Astrocyte of the hippocampus (primary cell): Measurements from ENCODE around the gene CALHM2.
"Not testable (repeated sequence)": the region's sequence is repeated elsewhere in the genome, so short reads cannot be mapped to it uniquely, and the experiment has no call there.

ENCODE experiments used
- DNase-seq: peaks from one replicate; pipeline ENCODE4 v3.0.0; 2011; ENCODE audit warnings: low read depth, low spot score

CALHM2 gene

DNA sequence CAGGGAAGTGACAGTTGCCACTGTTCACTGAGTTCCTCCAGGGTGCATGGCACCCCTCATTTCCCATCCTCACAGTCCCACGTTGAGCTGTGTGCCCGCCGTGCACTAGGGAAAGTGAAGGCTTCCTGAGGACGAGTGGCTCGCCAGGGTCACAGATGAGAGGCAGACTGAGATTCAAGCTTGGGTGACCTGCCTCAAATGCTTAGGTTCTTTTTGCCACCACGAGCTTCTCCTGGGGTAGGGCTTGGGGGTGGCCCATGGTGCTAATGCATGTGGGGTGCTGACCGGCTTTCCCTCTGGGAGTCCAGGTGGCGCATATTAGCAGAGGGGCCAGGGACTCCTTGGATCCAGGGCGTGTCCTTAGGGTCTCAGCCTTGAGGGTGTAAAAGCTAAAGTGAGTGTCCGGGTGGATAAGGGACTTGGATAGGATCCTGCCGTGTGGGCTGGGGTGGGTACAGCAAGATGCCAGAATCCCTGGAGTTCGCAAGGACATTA, 1.9 kb downstream of the CALHM2 start:
- no peak for DNase-seq

DNA sequence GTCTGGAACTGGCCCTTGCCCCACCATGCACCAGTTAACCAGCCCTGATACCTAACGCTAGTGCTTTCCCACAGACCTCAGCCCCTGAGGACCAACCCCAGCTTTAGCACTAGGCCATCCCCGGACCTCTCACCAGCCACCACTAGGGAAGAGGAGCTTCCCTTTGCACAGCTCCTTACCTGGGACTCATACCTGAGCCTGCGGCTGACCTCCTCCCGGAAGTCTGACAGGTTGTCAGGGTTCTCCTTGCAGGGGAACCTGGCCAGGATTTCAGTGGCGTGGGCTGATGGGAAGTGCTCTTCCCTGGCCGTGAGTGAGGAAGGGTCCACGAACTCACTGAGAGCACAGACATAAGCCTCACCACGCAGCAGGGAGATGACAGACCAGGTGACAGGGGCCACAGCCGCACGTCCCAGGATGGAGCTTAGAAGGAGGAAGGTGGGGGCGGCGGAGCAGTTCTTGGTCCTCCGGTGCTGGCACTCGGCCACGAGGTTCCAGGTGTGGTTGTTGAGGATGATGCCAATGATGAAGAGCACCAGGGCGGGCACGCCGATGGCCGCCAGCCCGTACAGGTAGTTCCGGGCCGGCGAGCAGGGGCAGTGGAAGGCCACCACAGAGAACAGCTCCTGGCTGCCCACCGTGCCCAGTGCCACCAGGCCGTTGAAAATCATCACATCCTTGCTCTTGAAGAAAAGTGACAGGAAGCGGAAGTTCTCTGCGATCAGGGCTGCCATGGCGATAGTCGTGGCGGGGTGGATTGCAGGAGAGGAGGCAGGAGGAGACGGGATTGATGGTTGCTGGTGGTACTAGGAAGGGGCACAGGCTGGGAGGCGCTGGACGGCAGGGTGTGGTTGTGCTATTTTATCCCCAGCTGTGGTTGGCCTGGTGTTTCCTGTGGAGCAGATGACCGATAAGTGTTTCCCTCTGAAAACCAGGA, 2.7 kb downstream of the CALHM2 start:
- no peak for DNase-seq

DNA sequence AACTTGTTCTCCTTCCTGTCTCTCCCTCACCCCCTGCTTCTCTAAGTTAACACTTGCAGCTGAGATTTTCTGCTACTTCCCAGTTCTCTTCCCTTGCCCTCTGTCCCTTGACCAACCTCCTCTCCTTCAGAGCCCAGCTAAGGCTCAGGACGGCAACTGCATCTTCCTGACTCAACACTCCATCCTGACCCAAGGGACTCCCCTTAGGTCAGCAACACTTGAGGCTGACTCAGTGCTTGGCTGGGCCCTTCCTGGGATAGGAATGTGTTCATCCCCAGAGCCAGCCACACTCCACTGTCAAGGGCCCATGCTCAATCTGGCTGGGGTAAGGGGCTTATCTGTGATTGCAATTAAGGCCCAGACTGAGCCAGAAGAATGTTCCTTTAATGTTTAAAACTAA, 3.4 kb downstream of the CALHM2 start:
- DNase-seq = peak; percentile 52

DNA sequence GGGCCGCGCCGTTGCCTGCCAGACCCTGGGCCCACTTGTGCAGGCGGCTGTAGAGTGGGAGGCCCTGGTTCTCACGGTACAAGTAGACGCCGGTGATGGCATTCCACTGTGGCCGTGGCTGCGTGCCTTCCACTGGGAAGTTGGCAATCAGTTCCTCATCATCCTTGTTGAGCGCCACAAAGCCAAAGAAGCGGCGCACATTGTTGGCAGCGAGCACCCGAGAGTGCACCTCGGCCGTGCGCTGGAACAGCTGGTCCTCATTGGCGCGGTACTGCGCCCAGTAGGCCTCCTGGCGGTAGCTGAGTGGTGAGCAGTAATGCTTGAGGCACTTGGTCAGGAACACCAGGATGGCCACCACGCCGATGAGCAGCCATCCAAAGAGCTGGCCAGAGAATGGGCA, 5.0 kb downstream of the CALHM2 start:
- DNase-seq = no peak

DNA sequence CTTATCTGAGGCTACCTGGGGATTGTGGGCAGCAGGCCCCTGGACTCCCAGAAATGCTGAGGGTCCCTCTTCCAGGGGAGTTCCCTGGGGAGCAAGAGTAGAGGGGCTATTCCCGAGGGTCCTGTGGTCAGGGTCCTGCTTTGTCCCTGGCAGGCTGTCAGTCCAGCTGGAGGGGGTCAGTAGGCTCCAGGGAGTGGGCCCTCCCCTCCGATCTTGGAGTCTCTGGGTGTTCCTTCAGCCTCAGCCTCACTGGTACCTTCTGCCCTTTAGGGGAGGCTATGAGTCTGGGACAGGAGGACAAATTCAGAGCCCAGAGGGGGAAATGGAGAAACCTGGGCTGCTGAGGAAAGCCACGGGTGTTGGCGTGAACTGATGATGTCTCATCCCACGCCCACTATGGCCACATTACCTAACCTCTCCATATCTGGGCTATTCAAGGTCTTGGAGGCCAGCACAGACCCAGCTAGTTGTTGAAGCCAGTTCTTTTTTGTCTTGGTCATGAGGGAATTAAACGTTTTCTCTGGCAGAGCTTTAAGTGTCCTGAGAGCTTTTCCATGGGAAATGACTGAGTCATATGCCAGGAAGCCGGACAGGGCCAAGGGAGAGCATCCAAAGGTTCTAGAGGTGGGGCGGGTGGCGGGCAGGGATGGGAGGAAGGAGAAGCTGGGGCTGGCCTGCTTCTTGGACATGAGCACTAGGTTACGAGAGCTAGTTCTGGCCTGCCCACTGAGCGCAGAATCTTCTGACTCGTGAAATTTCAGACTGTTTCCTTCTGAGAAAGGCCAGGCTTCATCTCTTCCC, 6.2 kb downstream of the CALHM2 start:
- DNase-seq = peak; percentile 56

DNA sequence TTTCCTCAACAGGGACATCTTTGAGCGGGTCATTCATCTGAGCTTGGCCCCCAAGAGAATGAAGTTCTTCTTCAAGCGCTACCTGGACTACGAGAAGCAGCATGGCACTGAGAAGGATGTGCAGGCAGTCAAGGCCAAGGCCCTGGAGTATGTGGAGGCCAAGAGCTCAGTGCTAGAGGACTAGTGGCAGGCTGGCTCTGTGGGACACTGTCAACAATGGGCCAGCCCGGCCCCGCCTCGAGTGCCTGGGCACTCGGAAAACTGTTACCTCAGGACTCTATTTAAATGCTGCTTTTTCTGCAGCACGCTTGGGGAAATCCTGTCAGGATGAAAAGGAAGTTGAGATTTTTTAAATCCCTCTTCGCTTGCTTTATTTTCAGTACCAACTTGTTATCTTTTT, 6.8 kb downstream of the CALHM2 start:
- DNase-seq = no peak

DNA sequence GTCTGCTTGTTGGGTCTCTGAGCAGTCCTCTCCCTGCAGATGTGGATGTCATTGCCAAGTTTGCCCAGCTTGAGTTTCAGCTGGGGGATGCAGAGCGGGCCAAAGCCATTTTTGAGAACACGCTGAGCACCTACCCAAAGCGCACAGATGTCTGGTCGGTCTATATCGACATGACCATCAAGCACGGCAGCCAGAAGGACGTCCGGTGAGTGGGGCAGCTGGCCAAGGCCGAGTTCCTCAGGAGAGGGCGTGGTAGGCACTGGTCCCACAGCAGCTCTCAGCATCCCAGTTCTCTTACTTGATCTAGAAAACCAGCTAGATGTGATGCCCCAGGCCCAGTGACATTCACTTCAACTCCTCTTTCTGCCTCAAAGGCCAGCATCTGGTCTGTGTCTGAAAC, 7.7 kb downstream of the CALHM2 start:
- no peak for DNase-seq

DNA sequence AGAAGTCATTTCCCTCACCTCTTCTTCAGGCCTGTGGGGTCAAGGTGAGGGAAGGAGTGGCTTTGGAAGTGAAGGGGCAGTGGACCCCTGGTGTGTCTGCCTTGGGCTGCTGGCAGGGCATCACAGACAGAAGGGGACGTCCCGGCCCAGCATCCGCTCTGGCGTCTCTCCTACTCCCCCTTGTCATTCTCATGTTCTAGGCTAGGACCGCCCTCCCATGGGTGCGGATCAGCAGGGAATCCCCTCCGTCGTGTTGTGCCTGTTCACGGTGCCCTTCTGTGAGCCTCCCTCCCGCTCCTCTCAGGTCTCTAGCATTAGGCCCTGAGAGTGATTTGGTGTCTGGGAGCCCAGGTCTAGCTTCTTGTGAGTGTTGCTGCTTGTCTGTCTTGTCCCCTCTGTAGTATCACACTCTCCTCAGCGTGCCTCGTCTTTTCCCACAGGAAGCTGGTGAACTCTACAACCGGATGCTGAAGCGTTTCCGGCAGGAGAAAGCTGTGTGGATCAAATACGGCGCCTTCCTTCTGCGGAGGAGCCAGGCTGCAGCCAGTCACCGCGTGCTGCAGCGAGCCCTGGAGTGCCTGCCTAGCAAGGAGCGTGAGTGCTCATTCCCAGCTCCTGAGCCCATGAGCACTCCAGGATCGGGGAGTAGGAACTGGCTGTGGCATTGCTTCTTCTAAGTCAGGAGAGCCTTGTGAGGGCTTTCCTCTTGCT, 8.5 kb downstream of the CALHM2 start:
- no peak for DNase-seq

DNA sequence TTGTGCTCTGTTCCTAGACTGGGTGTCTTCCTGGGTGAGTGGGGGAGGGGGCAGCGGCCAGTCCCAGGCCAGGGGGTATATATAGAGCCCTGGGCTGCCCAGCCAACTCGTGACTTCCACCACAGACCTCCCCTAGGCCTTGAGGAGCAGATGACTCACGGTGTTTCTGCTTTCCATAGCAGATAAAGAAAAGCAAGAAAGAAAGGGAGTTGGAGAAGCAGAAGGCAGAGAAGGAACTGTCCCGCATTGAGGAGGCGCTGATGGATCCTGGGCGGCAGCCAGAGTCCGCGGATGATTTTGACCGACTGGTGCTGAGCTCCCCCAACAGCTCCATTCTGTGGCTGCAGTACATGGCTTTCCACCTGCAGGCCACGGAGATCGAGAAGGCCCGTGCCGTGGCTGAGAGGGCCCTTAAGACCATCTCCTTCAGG, 10.1 kb downstream of the CALHM2 start:
- DNase-seq = peak; percentile 84

DNA sequence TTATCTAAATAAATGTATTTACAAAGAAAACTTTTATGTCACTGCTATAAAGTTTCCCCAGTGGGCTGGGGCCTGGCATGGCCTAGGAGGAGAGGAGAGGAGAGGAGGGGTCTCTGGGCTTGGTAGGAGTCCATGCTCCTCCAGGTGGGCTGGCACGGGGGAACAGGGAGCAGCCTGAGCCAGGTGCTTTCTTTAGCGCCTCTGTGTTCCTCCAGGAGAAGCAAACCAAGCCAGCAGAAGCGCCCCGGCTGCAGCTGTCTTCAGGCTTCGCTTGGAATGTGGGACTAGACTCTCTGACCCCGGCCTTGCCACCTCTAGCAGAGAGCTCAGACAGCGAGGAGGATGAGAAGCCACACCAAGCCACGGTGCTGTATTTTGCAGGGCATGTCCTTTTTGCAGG, 10.6 kb downstream of the CALHM2 start:
- no peak for DNase-seq

DNA sequence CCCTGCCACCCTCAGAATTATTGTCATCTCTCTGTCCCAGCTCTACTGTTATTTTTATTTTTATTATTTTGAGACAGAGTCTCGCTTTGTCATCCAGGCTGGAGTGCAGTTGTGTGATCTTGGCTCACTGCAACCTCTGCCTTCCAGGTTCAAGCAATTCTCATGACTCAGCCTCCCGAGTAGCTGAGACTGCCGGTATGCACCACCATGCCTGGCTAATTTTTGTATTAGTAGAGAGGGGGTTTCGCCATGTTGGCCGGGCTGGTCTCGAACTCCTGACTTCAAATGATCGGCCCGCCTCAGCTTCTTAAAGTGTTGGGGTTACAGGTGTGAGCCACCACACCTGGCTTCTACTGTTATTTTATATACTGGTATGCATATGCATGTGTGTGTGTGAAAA, 11.0 kb downstream of the CALHM2 start:
- no peak for DNase-seq

DNA sequence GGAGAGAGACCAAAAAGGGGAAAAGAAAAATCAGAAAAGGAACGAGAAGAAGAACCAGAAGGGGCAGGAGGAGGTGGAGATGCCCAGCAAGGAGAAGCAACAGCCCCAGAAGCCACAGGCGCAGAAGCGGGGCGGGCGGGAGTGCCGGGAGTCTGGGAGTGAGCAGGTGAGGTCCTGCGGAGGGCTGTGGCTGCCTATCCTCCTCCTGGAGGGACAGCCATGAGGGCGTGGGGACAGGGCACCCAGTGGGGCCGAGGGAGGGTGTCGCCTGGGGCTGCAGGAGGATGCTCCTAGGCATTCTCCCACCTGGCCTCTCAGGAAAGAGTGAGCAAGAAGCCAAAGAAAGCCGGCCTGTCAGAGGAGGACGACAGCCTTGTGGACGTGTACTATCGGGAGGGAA, 11.8 kb downstream of the CALHM2 start:
- DNase-seq = no peak

DNA sequence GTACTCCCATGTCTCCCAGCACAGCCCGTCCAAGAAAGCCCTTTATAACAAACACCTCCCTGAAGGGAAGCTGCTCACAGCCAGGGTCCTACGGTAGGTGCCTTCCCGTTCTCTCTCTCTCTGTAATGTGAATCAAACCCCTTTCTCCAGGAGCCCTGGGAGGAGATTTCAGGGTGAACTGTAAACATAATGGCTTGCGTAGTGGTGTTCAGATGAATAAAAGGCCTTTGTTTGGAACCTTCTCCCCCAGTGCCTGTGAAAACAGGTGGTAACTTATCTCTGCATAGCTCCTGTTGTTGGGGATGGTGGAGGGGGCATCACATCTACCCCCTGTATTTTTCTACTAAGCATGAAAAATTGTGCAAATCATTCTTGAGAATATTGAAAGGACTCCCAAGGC, 12.4 kb downstream of the CALHM2 start:
- no peak for DNase-seq

DNA sequence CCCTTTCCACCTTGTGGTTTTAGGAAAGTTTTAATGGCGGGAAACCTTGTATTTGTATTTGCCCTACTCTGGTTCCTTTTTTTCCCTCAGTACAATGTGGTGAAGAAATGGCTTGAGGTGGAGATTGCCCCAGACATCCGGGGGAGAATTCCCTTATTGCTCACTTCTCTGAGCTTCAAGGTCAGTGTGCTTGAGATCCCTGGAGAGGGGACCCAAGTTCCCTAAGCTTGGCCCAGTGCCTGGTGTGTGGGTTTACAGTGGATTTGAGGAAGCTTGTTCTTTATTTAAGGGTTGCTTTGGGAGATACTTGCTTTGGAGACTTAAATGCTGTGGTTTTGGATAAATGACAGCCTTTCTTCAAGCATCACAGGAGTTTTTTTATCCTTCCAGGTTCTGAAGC, 18.3 kb downstream of the CALHM2 start:
- DNase-seq = peak; percentile 34

DNA sequence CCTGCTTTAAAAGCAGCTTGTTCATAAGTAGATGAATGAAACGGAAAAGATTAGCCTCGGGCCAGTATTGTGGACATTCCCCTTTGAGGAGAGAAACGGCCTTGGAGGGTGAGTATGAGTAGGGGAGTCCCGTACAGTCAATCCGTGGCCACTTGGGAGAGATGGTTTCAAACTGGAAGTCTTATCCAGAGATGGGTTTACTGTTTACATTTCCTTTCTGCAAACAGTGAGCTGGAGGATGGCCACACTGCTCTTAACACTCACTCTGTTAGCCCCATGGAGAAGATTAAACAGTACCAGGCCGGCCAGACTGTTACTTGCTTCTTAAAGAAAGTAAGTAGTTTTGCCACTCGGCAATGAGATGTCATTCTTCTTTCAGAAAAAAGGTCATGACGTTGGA, 20.3 kb downstream of the CALHM2 start:
- no peak for DNase-seq

DNA sequence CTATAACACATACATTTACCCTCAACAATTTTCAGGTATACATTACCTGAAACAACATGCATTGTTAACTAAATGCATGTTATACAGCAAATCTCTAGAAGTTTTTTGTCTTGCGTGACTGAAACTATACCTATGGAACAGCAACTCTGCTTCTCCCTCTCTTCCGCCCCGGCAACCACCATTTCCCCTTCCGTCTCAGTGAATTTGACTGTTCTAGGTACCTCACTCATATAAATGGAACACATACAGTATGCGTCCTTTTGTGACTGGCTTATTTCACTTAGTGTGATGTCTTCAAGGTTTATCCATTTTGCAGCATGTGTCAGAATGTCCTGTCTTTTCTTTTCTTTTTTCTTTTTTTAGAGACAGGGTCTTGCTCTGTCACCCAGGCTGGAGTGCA, 22.5 kb downstream of the CALHM2 start:
- no peak for DNase-seq

DNA sequence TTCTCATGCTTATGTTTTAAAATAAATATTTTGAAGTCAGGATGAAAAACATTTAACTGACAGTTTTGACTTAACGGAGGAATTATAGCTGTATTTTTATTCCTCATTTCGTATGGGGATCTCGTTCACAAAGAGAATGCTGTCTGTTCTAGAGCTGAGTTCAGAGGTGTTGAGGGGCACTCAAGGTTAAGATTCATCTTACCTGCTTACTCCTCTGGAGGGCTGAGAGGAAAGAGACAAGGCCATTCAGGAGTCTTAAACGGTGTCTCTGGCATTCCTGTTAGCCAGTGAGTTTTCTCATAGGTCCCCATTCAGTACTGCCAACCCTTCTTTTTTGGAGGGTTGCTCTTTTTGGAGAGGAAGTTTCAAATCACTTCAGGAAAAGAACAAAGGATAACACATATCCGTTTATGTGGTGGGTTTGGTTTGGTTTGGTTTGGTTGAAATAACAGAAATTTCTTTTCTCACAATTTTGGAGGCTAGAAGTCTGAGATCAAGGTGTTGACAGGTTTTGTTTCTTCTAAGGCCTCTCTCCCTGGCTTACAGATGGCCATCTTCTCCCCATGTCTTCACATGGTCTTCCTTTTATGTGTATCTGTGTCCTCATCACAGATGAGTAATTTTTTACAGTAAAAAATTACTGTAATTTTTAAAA, 23.1 kb downstream of the CALHM2 start:
- no peak for DNase-seq

DNA sequence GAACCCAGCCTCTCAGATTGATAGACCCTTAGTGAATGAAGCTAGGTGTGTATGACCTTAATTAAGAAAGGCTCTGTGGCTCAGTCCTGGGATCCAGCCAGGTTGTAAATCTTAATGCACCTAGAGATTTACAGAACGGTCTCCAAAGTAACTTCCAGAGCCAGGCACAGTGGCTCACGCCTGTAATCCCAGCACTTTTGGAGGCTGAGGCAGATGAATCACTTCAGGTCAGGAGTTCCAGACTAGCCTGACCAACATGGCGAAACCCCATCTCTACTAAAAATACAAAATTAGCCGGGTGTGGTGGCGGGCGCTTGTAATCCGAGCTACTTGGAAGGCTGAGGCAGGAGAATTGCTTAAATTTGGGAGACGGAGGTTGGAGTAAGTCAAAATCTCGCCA, 24.3 kb downstream of the CALHM2 start:
- no peak for DNase-seq

DNA sequence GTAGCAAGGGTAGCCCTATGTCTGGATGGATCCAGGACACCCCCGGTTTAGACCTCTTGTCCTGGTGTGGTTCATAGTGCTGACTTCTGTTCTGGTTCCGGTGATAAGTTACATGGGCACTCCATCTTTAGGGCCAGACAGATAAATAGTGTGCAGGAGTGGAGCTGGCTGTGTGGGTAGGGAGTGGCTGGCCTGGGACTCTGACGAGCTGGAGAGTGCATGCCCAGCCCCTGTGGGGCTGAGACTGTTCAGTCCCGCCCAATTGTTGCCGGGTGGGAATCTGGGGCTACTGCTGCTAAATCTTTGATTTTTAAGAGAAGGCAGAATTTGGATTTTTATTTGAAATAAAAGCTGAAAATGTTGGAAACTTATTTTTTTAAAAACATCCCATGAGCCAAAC, 28.4 kb downstream of the CALHM2 start:
- no peak for DNase-seq

DNA sequence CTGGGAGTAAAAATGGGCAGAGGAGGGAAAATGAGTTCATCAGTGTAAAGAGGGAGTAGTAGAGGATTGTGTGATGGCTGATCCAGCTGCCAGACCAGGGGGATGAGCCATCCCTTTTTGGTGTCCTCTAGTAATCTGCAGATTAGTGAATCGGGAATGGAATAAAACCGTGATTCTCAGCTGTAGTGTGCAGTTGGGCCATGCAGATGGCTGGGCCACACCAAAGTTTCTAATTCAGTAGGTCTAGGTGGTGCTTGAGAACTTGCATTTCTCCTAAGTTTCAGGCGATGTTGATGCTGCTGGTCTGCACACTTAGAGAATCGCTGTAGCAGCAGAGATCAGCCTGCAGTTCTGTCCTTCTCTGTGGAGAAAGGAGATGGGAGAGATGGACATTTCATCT, 33.1 kb downstream of the CALHM2 start:
- DNase-seq = no peak

DNA sequence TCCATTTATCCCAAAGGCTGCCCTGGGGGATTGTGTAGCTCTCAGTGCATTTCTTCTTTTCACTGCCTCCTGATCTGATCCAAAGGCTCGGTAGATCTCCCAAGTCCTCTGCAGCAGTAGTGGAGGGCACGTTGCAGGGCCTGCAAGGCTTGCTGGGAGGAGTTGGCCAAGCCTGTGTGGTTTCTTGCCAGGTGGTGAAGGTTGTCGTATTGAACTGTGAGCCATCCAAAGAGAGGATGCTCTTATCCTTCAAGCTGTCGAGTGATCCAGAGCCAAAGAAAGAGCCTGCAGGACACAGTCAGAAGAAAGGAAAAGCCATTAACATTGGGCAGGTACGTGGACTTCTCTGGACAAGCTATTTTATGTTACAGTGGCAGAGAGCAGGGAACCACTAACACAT, 34.6 kb downstream of the CALHM2 start:
- DNase-seq = no peak

DNA sequence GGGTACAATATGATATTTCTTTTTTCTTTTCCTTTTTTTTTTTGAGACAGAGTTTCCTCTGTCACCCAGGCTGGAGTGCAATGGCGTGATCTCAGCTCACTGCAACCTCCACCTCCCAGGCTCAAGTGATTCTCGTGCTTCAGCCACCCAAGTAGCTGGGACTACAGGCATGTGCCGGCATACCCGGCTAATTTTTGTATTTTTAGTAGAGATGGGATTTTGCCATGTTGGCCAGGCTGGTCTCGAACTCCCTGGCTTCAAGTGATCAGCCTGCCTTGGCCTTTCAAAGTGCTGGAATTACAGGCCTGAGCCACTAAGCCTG, 35.1 kb downstream of the CALHM2 start:
- DNase-seq = not testable (repeated sequence)
